ACC112 (cell line): ENCODE data around the gene ZNF496.

Source experiments
- H2AFZ ChIP-seq: fragments of 200-600 bp; sonication (generic); one replicate; pipeline ENCODE4 v1.6.0; 2017; ENCODE audit warnings: antibody characterized with exemption, low read length; ENCODE audit not compliant: unreplicated experiment
- H3K27ac ChIP-seq: fragments of 200-600 bp; sonication (generic); 2 replicates; pipeline ENCODE4 v1.5.1; 2014; ENCODE audit warnings: low read depth, mild to moderate bottlenecking, antibody characterized with exemption, low read length, moderate library complexity
- H3K27me3 ChIP-seq: fragments of 200-600 bp; sonication (generic); 2 replicates; pipeline ENCODE4 v1.6.1; 2014; ENCODE audit warnings: mild to moderate bottlenecking, antibody characterized with exemption, low read length, moderate library complexity, mixed read lengths; ENCODE audit not compliant: insufficient read depth
- H3K36me3 ChIP-seq: fragments of 200-600 bp; sonication (generic); 2 replicates; pipeline ENCODE4 v1.6.1; 2016; ENCODE audit warnings: mild to moderate bottlenecking, antibody characterized with exemption, low read length, moderate library complexity, mixed read lengths; ENCODE audit not compliant: insufficient read depth
- H3K4me1 ChIP-seq: fragments of 200-600 bp; sonication (generic); one replicate; pipeline ENCODE4 v1.6.1; 2016; ENCODE audit warnings: low read length, mixed read lengths; ENCODE audit not compliant: insufficient read depth, unreplicated experiment, control insufficient read depth
- H3K4me3 ChIP-seq: fragments of 200-600 bp; sonication (generic); 2 replicates; pipeline ENCODE4 v1.5.1; 2014; ENCODE audit warnings: mild to moderate bottlenecking, low read depth, low read length
- H3K79me2 ChIP-seq: fragments of 200-600 bp; sonication (generic); one replicate; pipeline ENCODE4 v1.6.0; 2016; ENCODE audit warnings: low read length; ENCODE audit not compliant: control insufficient read depth, unreplicated experiment, insufficient read depth

ZNF496 gene

DNA sequence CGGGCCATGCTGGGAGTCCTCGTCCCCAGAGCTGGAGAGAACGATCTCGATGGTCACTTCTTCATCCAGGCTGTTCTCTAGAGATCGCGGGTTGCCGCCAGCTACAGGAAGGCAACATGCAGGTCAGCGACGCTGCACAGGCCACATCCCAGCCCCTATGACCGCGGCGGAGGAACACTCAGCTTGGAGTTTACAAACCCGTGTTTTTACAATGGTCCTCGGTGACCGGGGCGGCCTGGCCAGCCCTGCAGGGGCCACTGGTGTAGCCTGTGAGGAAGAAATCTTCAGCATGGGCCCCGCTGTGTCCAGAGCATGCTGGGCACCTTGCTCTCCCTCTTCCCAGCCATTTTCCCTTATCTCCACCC is 30.5 kb downstream of the ZNF496 start:
- no peaks in the 10 kb centered on the region for H3K4me1 ChIP-seq
- H3K36me3 ChIP-seq = peaks cover 22% of the 10 kb centered on the region; the same call in 1 of the 2 replicates
- H2AFZ ChIP-seq = no peak overlapping the region
- no peak overlapping the region for H3K27ac ChIP-seq
- no peaks in the 10 kb centered on the region for H3K79me2 ChIP-seq
- no peak overlapping the region for H3K4me3 ChIP-seq
- H3K27me3 ChIP-seq = no peaks in the 10 kb centered on the region

DNA sequence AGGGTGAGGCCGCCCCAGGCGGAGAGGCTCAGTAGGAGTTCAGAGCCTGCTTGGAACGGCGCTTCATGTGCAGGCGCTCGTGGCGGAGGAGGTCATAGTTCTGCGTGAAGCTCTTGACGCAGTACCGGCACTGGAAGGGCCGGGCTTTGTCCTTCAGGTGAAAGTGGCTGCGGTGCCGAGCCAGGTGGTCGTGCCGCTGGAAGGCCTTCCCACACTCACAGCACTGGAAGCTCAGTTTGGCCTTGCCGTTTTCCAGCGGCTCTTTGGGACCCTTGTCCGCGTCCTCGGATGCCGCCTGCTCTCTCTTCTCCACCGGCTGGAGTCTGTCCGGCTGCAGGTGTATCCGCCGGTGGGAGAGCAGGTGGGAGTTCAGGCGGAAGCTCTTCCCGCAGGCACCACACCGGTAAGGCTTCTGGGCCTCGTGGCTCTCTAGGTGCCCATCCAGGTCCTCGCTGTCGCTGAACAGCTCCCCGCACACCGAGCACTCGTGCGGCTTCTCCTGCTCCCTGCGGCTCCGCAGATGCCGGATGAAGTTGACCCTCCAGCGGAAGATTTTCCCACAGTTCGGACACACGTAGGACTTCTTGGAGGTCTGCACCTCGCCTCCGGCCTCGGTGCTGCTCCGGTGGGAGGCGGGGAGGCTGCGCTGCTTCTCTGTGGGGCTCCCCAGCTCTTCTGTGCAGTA is 31.0 kb downstream of the ZNF496 start:
- Histone ChIP-seq H3K36me3 (peaks cover 22% of the 10 kb centered on the region; the same call in 1 of the 2 replicates), H3K4me1 (no peaks in the 10 kb centered on the region), H3K4me3 (no peak overlapping the region), H2AFZ (no peak overlapping the region), H3K27ac (no peak overlapping the region), H3K27me3 (no peaks in the 10 kb centered on the region), H3K79me2 (no peaks in the 10 kb centered on the region)

DNA sequence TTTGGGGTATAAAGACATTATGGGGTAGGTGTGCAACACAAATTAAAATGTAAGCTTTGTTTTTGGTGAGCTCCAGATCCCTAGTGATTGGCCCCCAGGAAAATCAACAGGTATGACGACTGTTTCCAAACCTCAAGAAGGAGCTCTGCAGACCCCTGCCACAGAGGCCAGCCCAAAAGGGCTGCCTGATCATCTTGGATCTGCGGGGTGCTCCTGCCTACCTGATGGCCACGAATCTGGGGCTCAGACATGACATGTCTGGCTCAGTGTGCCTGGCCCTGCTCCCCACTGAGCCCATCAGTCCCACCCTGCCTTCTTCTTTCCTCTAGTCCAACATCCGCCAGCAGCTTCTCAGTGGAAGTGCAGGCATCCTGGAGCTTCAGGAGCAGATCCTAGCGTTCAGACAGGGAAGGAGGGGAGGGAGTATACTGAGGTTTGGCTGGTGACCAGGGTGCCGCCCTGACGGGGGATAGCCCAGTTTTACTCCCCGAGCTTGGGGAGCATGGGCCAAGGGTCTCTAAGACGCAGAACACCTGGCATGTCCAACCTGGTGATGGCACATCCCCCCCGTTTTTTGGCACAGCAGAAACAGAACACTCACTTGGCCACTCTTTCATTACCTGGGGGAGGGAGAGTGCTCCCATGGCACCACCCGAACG is 31.8 kb downstream of the ZNF496 start:
- no peak overlapping the region for H2AFZ ChIP-seq
- H3K36me3 ChIP-seq = peaks cover 22% of the 10 kb centered on the region; the same call in 1 of the 2 replicates
- H3K27me3 ChIP-seq = no peaks in the 10 kb centered on the region
- no peaks in the 10 kb centered on the region for H3K4me1 ChIP-seq
- no peaks in the 10 kb centered on the region for H3K79me2 ChIP-seq
- no peak overlapping the region for H3K27ac ChIP-seq
- no peak overlapping the region for H3K4me3 ChIP-seq

DNA sequence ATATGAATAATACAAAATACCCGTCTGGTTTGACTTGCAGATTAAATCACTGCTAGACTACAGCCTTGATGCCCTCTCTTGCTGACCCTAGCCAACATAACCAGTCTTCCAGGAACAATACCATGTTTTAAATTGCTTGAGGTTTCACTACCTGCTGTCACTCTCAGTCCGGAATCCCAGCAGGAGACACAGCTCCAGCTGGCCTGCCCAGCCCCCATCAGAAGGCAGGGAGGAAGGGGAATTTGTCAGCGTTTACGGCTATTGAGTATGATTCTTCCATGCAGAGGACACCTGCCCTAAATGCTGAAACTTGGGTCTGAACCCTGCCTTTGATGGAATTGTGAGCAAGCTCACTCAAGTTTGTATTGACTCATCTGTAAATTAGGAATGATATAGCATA is 33.0 kb downstream of the ZNF496 start:
- no peaks in the 10 kb centered on the region for H3K79me2 ChIP-seq
- peaks cover 18% of the 10 kb centered on the region; the same call in 1 of the 2 replicates for H3K36me3 ChIP-seq
- no peak overlapping the region for H2AFZ ChIP-seq
- H3K4me3 ChIP-seq = no peak overlapping the region
- H3K27me3 ChIP-seq = no peaks in the 10 kb centered on the region
- H3K27ac ChIP-seq = no peak overlapping the region
- peaks cover 9% of the 10 kb centered on the region for H3K4me1 ChIP-seq

DNA sequence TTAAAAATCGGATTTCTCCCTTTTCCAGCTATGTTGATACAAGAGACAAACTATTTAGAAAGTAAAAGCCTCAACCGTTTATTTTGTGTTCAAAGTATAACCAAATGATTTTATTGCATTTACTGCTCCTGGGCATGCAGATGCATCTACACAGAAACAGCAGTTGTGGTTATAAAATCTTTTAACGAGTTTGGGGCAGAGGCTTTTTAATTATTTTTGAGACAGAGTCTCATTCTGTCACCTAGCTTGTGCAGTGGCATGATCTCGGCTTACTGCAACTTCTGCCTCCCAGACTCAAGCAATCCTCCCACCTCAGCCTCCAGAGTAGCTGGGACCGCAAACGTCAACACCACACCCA is 33.6 kb downstream of the ZNF496 start:
- Histone ChIP-seq H3K27ac (no peak overlapping the region), H3K36me3 (peaks cover 12% of the 10 kb centered on the region; the same call in 1 of the 2 replicates), H3K4me1 (peaks cover 10% of the 10 kb centered on the region)

DNA sequence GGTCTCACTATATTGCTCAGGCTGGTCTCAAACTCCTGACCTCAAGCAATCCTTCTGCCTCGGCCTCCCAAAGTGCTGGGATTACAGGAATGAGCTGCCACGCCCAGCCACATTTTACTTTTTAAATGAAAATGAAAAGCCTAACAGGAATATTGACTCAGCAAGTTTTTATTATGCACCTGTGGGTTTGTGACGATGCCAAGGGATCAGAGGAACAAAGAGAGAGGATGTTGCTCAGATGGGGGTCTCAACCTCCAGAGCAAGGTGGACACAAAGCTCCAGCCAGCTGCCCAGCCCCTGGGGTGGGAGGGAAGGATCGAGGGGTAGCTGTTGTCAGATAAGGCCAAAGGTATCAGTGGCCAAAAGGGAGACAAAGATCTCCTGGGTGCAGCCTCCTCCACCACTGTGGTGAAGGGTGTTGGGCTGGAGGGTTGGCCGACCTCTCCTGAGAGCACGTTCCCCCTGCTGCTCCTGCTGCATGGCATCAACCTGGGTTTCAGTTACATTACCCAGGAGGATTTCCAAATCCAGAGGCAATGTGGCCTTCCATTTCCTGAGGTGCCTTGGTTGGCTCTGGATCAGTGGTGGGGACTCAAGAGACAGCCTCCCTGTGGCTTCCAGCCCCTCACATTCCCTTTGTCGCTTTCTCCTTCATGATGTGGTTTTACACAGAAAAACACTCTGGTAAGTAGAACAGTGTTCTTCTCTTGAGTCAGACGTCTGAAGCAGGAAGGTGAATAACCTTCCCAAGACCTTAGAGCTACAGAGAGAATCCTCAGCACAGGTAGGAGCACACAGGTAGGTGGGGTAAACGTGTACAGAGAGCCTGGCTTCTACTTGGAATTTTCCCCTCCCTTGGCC is 34.2 kb downstream of the ZNF496 start:
- Histone ChIP-seq H3K27me3 (no peaks in the 10 kb centered on the region), H2AFZ (no peak overlapping the region), H3K4me1 (peaks cover 10% of the 10 kb centered on the region), H3K79me2 (no peaks in the 10 kb centered on the region), H3K27ac (no peak overlapping the region), H3K4me3 (no peak overlapping the region), H3K36me3 (peaks cover 6% of the 10 kb centered on the region; the same call in 1 of the 2 replicates)

More for the DNA sequence above, 33.6 kb downstream of the ZNF496 start:
- Histone ChIP-seq H3K27me3 (no peaks in the 10 kb centered on the region), H3K79me2 (no peaks in the 10 kb centered on the region), H2AFZ (no peak overlapping the region), H3K4me3 (no peak overlapping the region)

DNA sequence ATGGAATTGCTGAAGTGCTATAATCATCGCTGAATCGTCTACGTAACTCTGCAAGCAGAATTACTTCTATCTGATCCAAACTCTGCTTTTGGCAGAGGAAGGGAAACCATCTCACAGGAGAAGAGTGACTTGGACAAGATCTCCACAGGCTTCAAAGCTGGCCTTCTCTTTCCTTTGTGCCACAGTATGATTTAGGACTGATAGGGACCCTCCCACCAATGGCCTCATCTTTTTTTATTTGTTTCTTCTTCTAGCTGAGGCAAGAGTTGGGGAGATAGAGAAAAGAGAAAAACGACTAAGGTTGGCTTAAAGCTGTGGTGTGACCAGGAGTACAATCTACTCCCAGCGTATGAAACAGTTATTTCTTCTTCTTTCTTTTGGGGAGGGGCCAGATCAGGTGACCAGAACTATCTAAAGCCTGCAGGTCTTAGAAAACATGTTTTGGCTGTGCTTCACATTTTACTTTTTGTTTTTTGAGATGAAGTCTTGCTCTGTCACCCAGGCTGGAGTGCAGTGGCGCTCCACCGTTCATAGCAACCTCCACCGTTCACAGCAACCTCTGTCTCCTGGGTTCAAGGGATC is 35.0 kb downstream of the ZNF496 start:
- H2AFZ ChIP-seq = no peak overlapping the region
- H3K27me3 ChIP-seq = no peaks in the 10 kb centered on the region
- H3K27ac ChIP-seq = no peak overlapping the region
- no peaks in the 10 kb centered on the region for H3K36me3 ChIP-seq
- H3K4me3 ChIP-seq = no peak overlapping the region
- peaks cover 10% of the 10 kb centered on the region for H3K4me1 ChIP-seq
- no peaks in the 10 kb centered on the region for H3K79me2 ChIP-seq

DNA sequence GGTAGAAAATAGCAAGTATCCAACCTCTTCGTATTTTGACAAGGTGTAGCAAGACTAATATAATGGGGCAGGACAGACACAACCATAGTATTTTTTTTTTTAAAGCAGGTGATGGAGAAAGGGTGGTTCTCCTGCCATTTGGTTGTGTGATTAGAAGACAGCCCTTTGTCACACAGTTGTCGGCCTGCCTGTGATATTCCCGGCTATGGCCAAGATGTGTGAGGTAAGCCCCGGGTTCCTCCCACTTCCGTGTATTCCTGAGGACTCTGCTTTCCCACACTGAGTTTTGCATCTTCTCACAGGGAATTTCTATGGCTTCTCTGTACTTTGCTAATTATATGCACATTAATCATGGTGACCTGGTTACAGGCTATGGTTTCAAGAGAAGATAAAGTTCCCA is 35.9 kb downstream of the ZNF496 start:
- Histone ChIP-seq H3K79me2 (no peaks in the 10 kb centered on the region), H3K36me3 (no peaks in the 10 kb centered on the region), H3K27ac (no peak overlapping the region), H3K4me1 (peaks cover 10% of the 10 kb centered on the region), H3K27me3 (no peaks in the 10 kb centered on the region), H2AFZ (no peak overlapping the region), H3K4me3 (no peak overlapping the region)

DNA sequence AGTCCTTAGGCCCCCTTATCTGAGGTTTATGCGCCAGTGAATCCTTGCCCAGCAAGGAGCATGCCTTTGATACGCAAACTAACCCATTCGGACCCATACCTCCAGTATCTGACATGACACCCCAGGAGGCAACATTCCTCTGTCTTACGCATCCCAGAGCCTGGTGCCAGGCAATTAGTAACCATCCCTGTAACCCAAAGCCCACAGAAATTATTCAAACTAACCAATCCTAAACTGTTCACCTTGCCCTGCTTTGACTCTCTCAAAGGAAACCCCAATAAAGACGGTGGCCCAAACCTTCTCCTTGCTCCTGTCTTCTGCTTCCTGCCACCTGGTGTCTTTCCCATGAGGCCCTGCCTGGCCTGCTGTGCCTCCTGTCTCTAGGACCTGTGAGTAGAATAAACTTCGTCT is 36.4 kb downstream of the ZNF496 start:
- H3K27me3 ChIP-seq = no peaks in the 10 kb centered on the region
- H3K79me2 ChIP-seq = no peaks in the 10 kb centered on the region
- H2AFZ ChIP-seq = no peak overlapping the region
- H3K36me3 ChIP-seq = no peaks in the 10 kb centered on the region
- peaks cover 10% of the 10 kb centered on the region for H3K4me1 ChIP-seq
- no peak overlapping the region for H3K27ac ChIP-seq
- no peak overlapping the region for H3K4me3 ChIP-seq

DNA sequence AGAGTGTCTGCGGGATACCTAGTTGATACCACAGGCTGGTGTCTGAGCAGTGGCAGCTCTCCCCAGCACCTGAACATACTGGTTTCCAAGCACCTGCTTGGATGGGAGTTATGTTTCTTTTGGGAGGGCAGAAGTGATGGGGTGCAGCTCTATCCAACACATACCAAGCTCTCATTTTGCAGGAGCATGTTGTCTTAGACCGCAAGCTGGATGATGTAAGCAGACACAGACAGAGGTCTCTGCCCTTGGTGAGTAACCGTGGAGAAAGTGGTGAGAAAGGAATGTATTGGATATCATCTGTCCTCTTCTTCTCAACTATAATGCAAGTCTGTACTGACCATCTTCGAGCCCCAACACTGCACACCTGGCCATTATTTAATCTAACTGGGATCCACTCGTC is 37.4 kb downstream of the ZNF496 start:
- no peaks in the 10 kb centered on the region for H3K27me3 ChIP-seq
- no peak overlapping the region for H2AFZ ChIP-seq
- H3K27ac ChIP-seq = no peak overlapping the region
- no peaks in the 10 kb centered on the region for H3K79me2 ChIP-seq
- H3K4me3 ChIP-seq = no peak overlapping the region
- H3K36me3 ChIP-seq = no peaks in the 10 kb centered on the region
- H3K4me1 ChIP-seq = peaks cover 10% of the 10 kb centered on the region
